H1 (cell line): ENCODE results near the gene GPR37.

Experiments used
- BRCA1 ChIP-seq: IDR thresholded peaks from 2 replicates; pipeline ENCODE4 v1.6.1; 2012; ENCODE audit warnings: low read depth, low read length, improper control_type of control experiment
- CTCF ChIP-seq, 3 experiments: IDR thresholded peaks; 1 replicate in 2 of 3; 2 replicates in 1 of 3; pipeline versions ENCODE4 v1.5.1 to v1.6.1; 2011; ENCODE audit warnings: low read length in 3 of 3, mild to moderate bottlenecking in 3 of 3, inconsistent platforms in 2 of 3, low read depth in 1 of 3, moderate library complexity in 1 of 3; ENCODE audit not compliant: insufficient read depth in 1 of 3; ENCODE audit errors: control extremely low read depth in 1 of 3
- MAX ChIP-seq: IDR thresholded peaks from 2 replicates; pipeline ENCODE4 v1.6.1; 2012; ENCODE audit warnings: inconsistent platforms
- POLR2A ChIP-seq, 2 experiments: IDR thresholded peaks; 1 replicate in 1 of 2; 2 replicates in 1 of 2; pipeline ENCODE4 v1.6.1; 2011; ENCODE audit warnings: low read depth in 2 of 2, low read length in 2 of 2, mild to moderate bottlenecking in 2 of 2; ENCODE audit errors: control extremely low read depth in 1 of 2
- POLR2AphosphoS5 ChIP-seq: IDR thresholded peaks from 2 replicates; pipeline ENCODE4 v1.6.1; 2011; ENCODE audit warnings: low read depth, low read length
- RAD21 ChIP-seq, 2 experiments: IDR thresholded peaks in 1 of 2; conservative IDR thresholded peaks in 1 of 2; 2 replicates each; pipeline ENCODE4 v1.6.1; 2011; ENCODE audit warnings: low read depth in 2 of 2, low read length in 2 of 2, improper control_type of control experiment in 1 of 2, inconsistent platforms in 1 of 2, mild to moderate bottlenecking in 1 of 2, moderate library complexity in 1 of 2
- ZNF274 ChIP-seq: IDR thresholded peaks from 2 replicates; pipeline ENCODE4 v1.7.0; 2012; ENCODE audit warnings: low read length, borderline replicate concordance; ENCODE audit errors: extremely low read depth

GRCh38 chr7:124773938-124774337, 8.3 kb upstream of the GPR37 start:
- no peak for TF ChIP-seq CTCF (IDR thresholded peaks at IDR 0.05; ENCODE audit: control extremely low read depth in 1 of 3, insufficient read depth in 1 of 3, low read depth in 1 of 3, low read length in 3 of 3)
- no peak for TF ChIP-seq RAD21 (IDR thresholded peaks at IDR 0.05 in 1 of 2, conservative IDR thresholded peaks at IDR 0.05 in 1 of 2; ENCODE audit: low read depth in 2 of 2, low read length in 2 of 2)
- TF ChIP-seq POLR2A (IDR thresholded peaks at IDR 0.05; ENCODE audit: control extremely low read depth in 1 of 2, low read depth in 2 of 2, low read length in 2 of 2): no peak
- TF ChIP-seq POLR2AphosphoS5: no peak
- TF ChIP-seq MAX: no peak
- TF ChIP-seq BRCA1: no peak
- no peak for TF ChIP-seq ZNF274
